H9 (cell line): ENCODE results near the gene TFPI. TPM values are rescaled to one million over a fixed set of nuclear protein-coding genes. Genes with fewer than 3 reads are reported as not detected.

Source experiments
- DNase-seq: peaks from one replicate; pipeline ENCODE4 v3.0.0-alpha.2; 2017
- H2AFZ ChIP-seq: one replicate; pipeline ENCODE4 v1.6.1; 2013; ENCODE audit warnings: mild to moderate bottlenecking, low read length, control low read depth, moderate library complexity
- H2AK5ac ChIP-seq: 2 replicates; pipeline ENCODE4 v1.6.1; 2013; ENCODE audit warnings: low read length, control low read depth, mixed read lengths; ENCODE audit not compliant: insufficient read length
- H2BK120ac ChIP-seq: one replicate; pipeline ENCODE4 v1.6.1; 2013; ENCODE audit warnings: low read depth, mild to moderate bottlenecking, low read length, control low read depth, inconsistent platforms; ENCODE audit not compliant: poor library complexity, severe bottlenecking
- H2BK12ac ChIP-seq: 2 replicates; pipeline ENCODE4 v1.6.1; 2013; ENCODE audit warnings: low read length, control low read depth, mixed read lengths, low read depth; ENCODE audit not compliant: insufficient read length
- H2BK15ac ChIP-seq: 2 replicates; pipeline ENCODE4 v1.6.1; 2013; ENCODE audit warnings: low read depth, low read length, control low read depth
- H2BK20ac ChIP-seq: one replicate; pipeline ENCODE4 v1.6.1; 2013; ENCODE audit warnings: low read depth, mild to moderate bottlenecking, low read length, control low read depth, inconsistent platforms; ENCODE audit not compliant: poor library complexity, severe bottlenecking
- H2BK5ac ChIP-seq: 2 replicates; pipeline ENCODE4 v1.6.1; 2013; ENCODE audit warnings: low read length, control low read depth, mixed read lengths; ENCODE audit not compliant: insufficient read length
- H3K14ac ChIP-seq: 2 replicates; pipeline ENCODE4 v1.6.1; 2013; ENCODE audit warnings: low read length, control low read depth; ENCODE audit not compliant: insufficient read depth
- H3K18ac ChIP-seq: 2 replicates; pipeline ENCODE4 v1.6.1; 2013; ENCODE audit warnings: low read depth, mild to moderate bottlenecking, mixed read lengths, low read length, control low read depth; ENCODE audit not compliant: insufficient read length
- H3K23ac ChIP-seq: 2 replicates; pipeline ENCODE4 v1.6.1; 2013; ENCODE audit warnings: low read length, control low read depth, mixed read lengths, low read depth; ENCODE audit not compliant: insufficient read length
- H3K23me2 ChIP-seq: 2 replicates; pipeline ENCODE4 v1.6.1; 2013; ENCODE audit warnings: low read depth, mild to moderate bottlenecking, mixed read lengths, low read length, control low read depth; ENCODE audit not compliant: insufficient read length, poor library complexity, severe bottlenecking
- H3K27ac ChIP-seq: 2 replicates; pipeline ENCODE4 v1.5.1; 2013; ENCODE audit warnings: low read length, control low read depth, mixed read lengths, low read depth; ENCODE audit not compliant: insufficient read length
- H3K27me3 ChIP-seq: 2 replicates; pipeline ENCODE4 v1.6.1; 2013; ENCODE audit warnings: low read length, control low read depth, inconsistent platforms; ENCODE audit not compliant: insufficient read depth
- H3K4ac ChIP-seq: 2 replicates; pipeline ENCODE4 v1.6.1; 2013; ENCODE audit warnings: low read depth, mild to moderate bottlenecking, control low read depth, inconsistent platforms, low read length, moderate library complexity
- H3K4me1 ChIP-seq: 2 replicates; pipeline ENCODE4 v1.6.1; 2013; ENCODE audit warnings: low read length, control low read depth, inconsistent platforms; ENCODE audit not compliant: insufficient read depth
- H3K4me2 ChIP-seq: 2 replicates; pipeline ENCODE4 v1.6.1; 2013; ENCODE audit warnings: low read length, control low read depth, mixed read lengths; ENCODE audit not compliant: insufficient read length, insufficient read depth
- H3K56ac ChIP-seq: 2 replicates; pipeline ENCODE4 v1.6.1; 2013; ENCODE audit warnings: low read depth, mild to moderate bottlenecking, mixed read lengths, low read length, control low read depth; ENCODE audit not compliant: insufficient read length
- H3K79me1 ChIP-seq: 2 replicates; pipeline ENCODE4 v1.6.1; 2013; ENCODE audit warnings: low read depth, mild to moderate bottlenecking, moderate library complexity, low read length, control low read depth, inconsistent platforms; ENCODE audit not compliant: insufficient read depth, poor library complexity, severe bottlenecking
- H3K79me2 ChIP-seq: 2 replicates; pipeline ENCODE4 v1.6.1; 2013; ENCODE audit warnings: low read length, control low read depth, inconsistent platforms; ENCODE audit not compliant: insufficient read depth
- H3K9ac ChIP-seq: 2 replicates; pipeline ENCODE4 v1.6.1; 2013; ENCODE audit warnings: low read length, control low read depth, mixed read lengths; ENCODE audit not compliant: insufficient read length; ENCODE audit errors: extremely low read depth
- H3K9me3 ChIP-seq: one replicate; pipeline ENCODE4 v1.6.1; 2013; ENCODE audit warnings: low read depth, low read length, inconsistent platforms; ENCODE audit not compliant: control insufficient read depth
- H3T11ph ChIP-seq: one replicate; pipeline ENCODE4 v1.6.1; 2013; ENCODE audit warnings: mild to moderate bottlenecking, low read length, control low read depth, inconsistent platforms
- H4K20me1 ChIP-seq: one replicate; pipeline ENCODE4 v1.6.1; 2013; ENCODE audit not compliant: control insufficient read depth, insufficient read length, insufficient read depth
- H4K5ac ChIP-seq: 2 replicates; pipeline ENCODE4 v1.6.1; 2013; ENCODE audit warnings: low read depth, mild to moderate bottlenecking, mixed read lengths, low read length, control low read depth; ENCODE audit not compliant: insufficient read length
- H4K8ac ChIP-seq: replicated peaks from 2 replicates; pipeline ENCODE4 v1.6.1; 2013; ENCODE audit warnings: low read length, control low read depth, mixed read lengths, low read depth; ENCODE audit not compliant: insufficient read length
- H4K91ac ChIP-seq: 2 replicates; pipeline ENCODE4 v1.6.1; 2013; ENCODE audit warnings: low read depth, mild to moderate bottlenecking, moderate library complexity, mixed read lengths, low read length, control low read depth; ENCODE audit not compliant: insufficient read length
- H3K27ac Mint-ChIP-seq, 3 experiments: 2 replicates in 2 of 3; 3 replicates in 1 of 3; pipeline ENCODE4 v1.8.0; 2020 to 2021; ENCODE audit warnings: mixed read lengths in 3 of 3, mild to moderate bottlenecking in 1 of 3, moderate library complexity in 1 of 3
- H3K27me3 Mint-ChIP-seq: 2 replicates; pipeline ENCODE4 v1.8.0; 2021; ENCODE audit warnings: low read depth, mild to moderate bottlenecking, moderate library complexity, mixed read lengths
- H3K36me3 Mint-ChIP-seq, 3 experiments: 2 replicates in 2 of 3; 3 replicates in 1 of 3; pipeline ENCODE4 v1.8.0; 2020 to 2021; ENCODE audit warnings: low read depth in 3 of 3, mixed read lengths in 3 of 3; ENCODE audit not compliant: insufficient read depth in 1 of 3
- H3K4me1 Mint-ChIP-seq, 2 experiments: 2 replicates each; pipeline ENCODE4 v1.8.0; 2020; ENCODE audit warnings: mixed read lengths in 2 of 2
- H3K4me3 Mint-ChIP-seq, 2 experiments: 2 replicates in 1 of 2; 3 replicates in 1 of 2; pipeline ENCODE4 v1.8.0; 2020 to 2021; ENCODE audit warnings: mild to moderate bottlenecking in 2 of 2, mixed read lengths in 2 of 2, moderate library complexity in 1 of 2
- H3K9me3 Mint-ChIP-seq, 2 experiments: 2 replicates in 1 of 2; 3 replicates in 1 of 2; pipeline ENCODE4 v1.8.0; 2020; ENCODE audit warnings: mild to moderate bottlenecking in 2 of 2, mixed read lengths in 2 of 2, moderate library complexity in 1 of 2
- WGBS: extraction: QIAGEN DNeasy Blood & Tissue Kit; methylation state at CpG from one replicate; pipeline ENCODE4 v1.1.7; 2013; ENCODE audit warnings: missing lambda C conversion rate, low lambda C conversion rate, mixed read lengths; ENCODE audit not compliant: insufficient read length; ENCODE audit errors: extremely low coverage; 5-methylcytosine and 5-hydroxymethylcytosine counted together
- total RNA-seq: library from RNA; stranded (reverse); gene quantifications from 2 replicates; pipeline ENCODE4 v1.2.1, GENCODE V29; 2021
- TF ChIP-seq, protein P1 (sequence below): fragments of 200-600 bp; sonication (generic); conservative IDR thresholded peaks from 3 replicates; pipeline ENCODE4 v1.8.0; 2021; ENCODE audit warnings: antibody characterized with exemption, mild to moderate bottlenecking

TFPI gene
- total RNA-seq, 1 experiment from 2014 or later = 5.8 TPM

- Histone ChIP-seq H3K79me2 (no peaks in the 10 kb centered on the region), H3K27me3 (no peaks in the 10 kb centered on the region), H3K23me2 (no peaks in the 10 kb centered on the region), H3T11ph (no peak overlapping the region), H4K5ac (no peak overlapping the region), H3K9ac (no peak overlapping the region), H2BK12ac (no peak overlapping the region), H3K23ac (no peak overlapping the region), H2BK5ac (no peak overlapping the region), H4K20me1 (no peaks in the 10 kb centered on the region), H3K9me3 (no peaks in the 10 kb centered on the region), H4K8ac (no peak overlapping the region), H2BK20ac (no peak overlapping the region), H3K79me1 (no peaks in the 10 kb centered on the region), H2BK15ac (no peak overlapping the region), H2AFZ (no peak overlapping the region), H3K18ac (no peak overlapping the region), H3K14ac (no peak overlapping the region), H2AK5ac (no peak overlapping the region), H3K56ac (no peak overlapping the region), H3K4me2 (no peak overlapping the region), H3K27ac (no peak overlapping the region), H2BK120ac (no peak overlapping the region), H4K91ac (no peak overlapping the region), H3K4me1 (no peaks in the 10 kb centered on the region), H3K4ac (no peak overlapping the region)
- no peaks in the 10 kb centered on the region for H3K4me1 Mint-ChIP-seq
- TF ChIP-seq, protein P1, sequence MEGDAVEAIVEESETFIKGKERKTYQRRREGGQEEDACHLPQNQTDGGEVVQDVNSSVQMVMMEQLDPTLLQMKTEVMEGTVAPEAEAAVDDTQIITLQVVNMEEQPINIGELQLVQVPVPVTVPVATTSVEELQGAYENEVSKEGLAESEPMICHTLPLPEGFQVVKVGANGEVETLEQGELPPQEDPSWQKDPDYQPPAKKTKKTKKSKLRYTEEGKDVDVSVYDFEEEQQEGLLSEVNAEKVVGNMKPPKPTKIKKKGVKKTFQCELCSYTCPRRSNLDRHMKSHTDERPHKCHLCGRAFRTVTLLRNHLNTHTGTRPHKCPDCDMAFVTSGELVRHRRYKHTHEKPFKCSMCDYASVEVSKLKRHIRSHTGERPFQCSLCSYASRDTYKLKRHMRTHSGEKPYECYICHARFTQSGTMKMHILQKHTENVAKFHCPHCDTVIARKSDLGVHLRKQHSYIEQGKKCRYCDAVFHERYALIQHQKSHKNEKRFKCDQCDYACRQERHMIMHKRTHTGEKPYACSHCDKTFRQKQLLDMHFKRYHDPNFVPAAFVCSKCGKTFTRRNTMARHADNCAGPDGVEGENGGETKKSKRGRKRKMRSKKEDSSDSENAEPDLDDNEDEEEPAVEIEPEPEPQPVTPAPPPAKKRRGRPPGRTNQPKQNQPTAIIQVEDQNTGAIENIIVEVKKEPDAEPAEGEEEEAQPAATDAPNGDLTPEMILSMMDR = no peak
- H3K4me3 Mint-ChIP-seq = peak overlapping the region; percentile 6 to 16; a peak in 2 of 5 replicates
- H3K27me3 Mint-ChIP-seq = peaks cover 3% of the 10 kb centered on the region; the same call in 1 of the 2 replicates
- no peak overlapping the region; a peak in 1 of 7 replicates for H3K27ac Mint-ChIP-seq
- WGBS = no CpG with 5 or more reads among the region's 28 CpGs
- H3K9me3 Mint-ChIP-seq = no peaks in the 10 kb centered on the region
- peak; percentile 82 for DNase-seq
- H3K36me3 Mint-ChIP-seq = no peaks in the 10 kb centered on the region
Measured at GRCh38 chr2:187461294-187462261, 92.7 kb downstream of the TFPI start.
